Measurements from ENCODE around the gene IGHMBP2.

The IGHMBP2 gene

GRCh38 chr11:68916439-68916838 is 12.7 kb downstream of the IGHMBP2 start:
- in situ Hi-C loops (cut with HindIII; ENCODE audit: low pct_ligation_motif_present, low pct_unique_long_range_greater_than_20kb, low sequenced_read_pairs) = no loop called here
- DNase-seq = no peak

- in situ Hi-C loops (cut with HindIII; ENCODE audit: low pct_ligation_motif_present, low pct_unique_long_range_greater_than_20kb, low sequenced_read_pairs) = no loop called here
- DNase-seq = no peak
These were observed 19.9 kb downstream of the IGHMBP2 start for GRCh38 chr11:68923614-68924013.

GRCh38 chr11:68924073-68924925 is 20.6 kb downstream of the IGHMBP2 start:
- DNase-seq = no peak

GRCh38 chr11:68925611-68926010 is 21.9 kb downstream of the IGHMBP2 start:
- in situ Hi-C loops (cut with HindIII; ENCODE audit: low pct_ligation_motif_present, low pct_unique_long_range_greater_than_20kb, low sequenced_read_pairs) = no loop called here
- DNase-seq = peak; percentile 8

More at GRCh38 chr11:68924073-68924925, 20.6 kb downstream of the IGHMBP2 start:
- in situ Hi-C loops (cut with HindIII; ENCODE audit: low pct_ligation_motif_present, low pct_unique_long_range_greater_than_20kb, low sequenced_read_pairs) = no loop called here

- no peak for DNase-seq
These were observed 23.8 kb downstream of the IGHMBP2 start for GRCh38 chr11:68927280-68928135.

GRCh38 chr11:68928136-68928880 is 24.6 kb downstream of the IGHMBP2 start:
- in situ Hi-C loops (cut with HindIII; ENCODE audit: low pct_ligation_motif_present, low pct_unique_long_range_greater_than_20kb, low sequenced_read_pairs) = no loop called here
- no peak for DNase-seq

More at GRCh38 chr11:68927280-68928135, 23.8 kb downstream of the IGHMBP2 start:
- in situ Hi-C loops (cut with HindIII; ENCODE audit: low pct_ligation_motif_present, low pct_unique_long_range_greater_than_20kb, low sequenced_read_pairs) = no loop called here

- no peak for DNase-seq
- in situ Hi-C loops (cut with HindIII; ENCODE audit: low pct_ligation_motif_present, low pct_unique_long_range_greater_than_20kb, low sequenced_read_pairs) = no loop called here
These were observed 25.4 kb downstream of the IGHMBP2 start for GRCh38 chr11:68929135-68929534.

GRCh38 chr11:68929706-68930570 is 26.2 kb downstream of the IGHMBP2 start:
- in situ Hi-C loops (cut with HindIII; ENCODE audit: low pct_ligation_motif_present, low pct_unique_long_range_greater_than_20kb, low sequenced_read_pairs) = no loop called here

GRCh38 chr11:68930991-68931855 is 27.5 kb downstream of the IGHMBP2 start:
- DNase-seq = no peak
- in situ Hi-C loops (cut with HindIII; ENCODE audit: low pct_ligation_motif_present, low pct_unique_long_range_greater_than_20kb, low sequenced_read_pairs) = no loop called here

More at GRCh38 chr11:68929706-68930570, 26.2 kb downstream of the IGHMBP2 start:
- no peak for DNase-seq

- in situ Hi-C loops (cut with HindIII; ENCODE audit: low pct_ligation_motif_present, low pct_unique_long_range_greater_than_20kb, low sequenced_read_pairs) = no loop called here
- no peak for DNase-seq
These were observed 28.2 kb downstream of the IGHMBP2 start for GRCh38 chr11:68931911-68932310.

GRCh38 chr11:68932358-68932757 is 28.7 kb downstream of the IGHMBP2 start:
- in situ Hi-C loops (cut with HindIII; ENCODE audit: low pct_ligation_motif_present, low pct_unique_long_range_greater_than_20kb, low sequenced_read_pairs) = no loop called here
- DNase-seq = no peak

- DNase-seq = no peak
- in situ Hi-C loops (cut with HindIII; ENCODE audit: low pct_ligation_motif_present, low pct_unique_long_range_greater_than_20kb, low sequenced_read_pairs) = no loop called here
These were observed 29.4 kb downstream of the IGHMBP2 start for GRCh38 chr11:68932933-68933577.

GRCh38 chr11:68933605-68934320 is 30.1 kb downstream of the IGHMBP2 start:
- DNase-seq = no peak
- in situ Hi-C loops (cut with HindIII; ENCODE audit: low pct_ligation_motif_present, low pct_unique_long_range_greater_than_20kb, low sequenced_read_pairs) = no loop called here

GRCh38 chr11:68934321-68934645 is 30.6 kb downstream of the IGHMBP2 start:
- in situ Hi-C loops (cut with HindIII; ENCODE audit: low pct_ligation_motif_present, low pct_unique_long_range_greater_than_20kb, low sequenced_read_pairs) = no loop called here
- no peak for DNase-seq

GRCh38 chr11:68934666-68935065 is 31.0 kb downstream of the IGHMBP2 start:
- in situ Hi-C loops (cut with HindIII; ENCODE audit: low pct_ligation_motif_present, low pct_unique_long_range_greater_than_20kb, low sequenced_read_pairs) = no loop called here
- DNase-seq = no peak

- in situ Hi-C loops (cut with HindIII; ENCODE audit: low pct_ligation_motif_present, low pct_unique_long_range_greater_than_20kb, low sequenced_read_pairs) = no loop called here
- DNase-seq = no peak
These were observed 31.4 kb downstream of the IGHMBP2 start for GRCh38 chr11:68935066-68935465.

All from ACHN (cell line).